C4-2B (cell line): ENCODE results near the gene LUZP1.

ENCODE experiments used
- H3K27ac ChIP-seq: fragments of 450-650 bp; 2 replicates; pipeline ENCODE4 v1.5.1; 2017
- CTCF ChIP-seq: fragments of 450-650 bp; conservative IDR thresholded peaks from 2 replicates; pipeline ENCODE4 v1.5.1; 2017; ENCODE audit warnings: mild to moderate bottlenecking
- ZFX ChIP-seq: fragments of 450-650 bp; IDR thresholded peaks from 2 replicates; pipeline ENCODE4 v1.6.1; 2017

Gene LUZP1

DNA sequence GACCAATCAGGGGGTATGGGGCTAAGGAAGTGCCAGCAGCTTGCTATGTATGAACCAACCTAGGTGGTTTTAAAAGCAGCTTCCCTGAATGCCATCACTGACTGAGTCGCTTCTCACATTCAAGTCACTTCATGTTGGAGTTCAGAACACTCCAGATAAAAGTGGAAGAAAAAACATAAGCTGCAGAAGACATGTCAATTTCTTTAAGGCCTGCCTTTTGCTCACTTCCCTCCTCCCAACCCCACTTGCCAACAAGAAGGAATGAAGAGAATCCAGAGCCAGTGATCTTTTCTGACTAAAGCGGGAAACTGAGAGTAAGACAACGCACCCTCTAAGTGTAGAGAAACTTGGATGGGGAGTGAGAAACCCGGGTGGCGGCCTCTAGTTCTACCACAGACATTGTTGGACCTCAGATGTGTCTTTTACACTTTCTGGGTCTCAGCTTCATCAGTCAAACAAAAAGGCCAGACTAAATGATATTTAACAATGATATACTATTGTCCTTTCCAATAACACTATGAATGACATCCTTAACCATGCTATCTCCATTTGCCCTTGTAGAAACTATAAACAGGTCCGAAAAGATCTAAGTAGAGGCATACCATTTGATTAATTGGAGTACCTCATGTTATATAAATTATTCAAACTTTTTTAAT, 54.1 kb downstream of the LUZP1 start:
- no peak overlapping the region for H3K27ac ChIP-seq
- TF ChIP-seq ZFX (no peak), CTCF (no peak)

DNA sequence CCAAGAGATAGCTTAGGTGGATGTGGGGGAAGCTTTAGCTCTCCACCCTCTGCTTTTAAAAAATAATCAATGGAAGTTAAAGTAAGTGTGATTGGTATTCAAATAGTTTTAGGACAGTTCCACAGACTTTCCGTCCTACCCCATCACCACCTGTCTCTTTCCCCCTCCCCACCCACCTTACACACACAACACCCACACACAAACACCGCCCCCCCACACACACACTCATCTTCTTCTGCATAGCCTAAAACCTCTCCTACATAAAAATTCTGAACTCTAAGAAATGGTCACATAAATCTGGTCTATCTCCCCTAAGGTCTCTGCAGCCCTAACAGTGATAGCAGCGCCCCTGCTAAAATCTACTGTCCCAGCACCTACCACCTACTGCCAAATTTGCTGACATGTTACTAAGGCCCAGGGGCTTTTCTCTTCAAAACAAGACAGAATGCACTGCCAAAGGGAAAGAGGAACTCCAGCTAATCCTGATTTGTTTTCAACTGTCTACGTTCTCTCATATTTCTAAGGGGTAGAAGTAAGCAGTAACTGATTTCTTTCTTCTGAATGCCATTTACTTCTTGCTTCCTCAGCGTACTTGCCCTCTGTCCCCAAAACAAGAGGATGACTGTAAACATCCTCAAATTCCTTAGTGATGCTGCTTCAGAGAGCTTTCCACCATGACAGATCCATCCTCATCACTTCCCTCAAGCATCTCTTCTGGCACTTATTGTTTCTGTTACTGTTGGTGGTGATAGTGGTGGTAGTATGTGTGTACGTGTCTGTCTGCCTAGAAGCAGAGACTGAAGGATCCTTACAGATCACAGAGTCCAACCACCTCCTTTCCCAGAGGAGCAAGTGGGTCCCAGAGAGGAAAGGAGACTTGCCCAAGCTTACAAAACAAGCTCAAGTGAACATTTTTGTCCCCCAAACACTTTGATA, 56.8 kb downstream of the LUZP1 start:
- no peak overlapping the region for H3K27ac ChIP-seq

GRCh38 chr1:23110391-23110790, 58.3 kb downstream of the LUZP1 start:
- H3K27ac ChIP-seq, result no peak overlapping the region
- TF ChIP-seq CTCF (no peak), ZFX (no peak)

More for the DNA sequence above, 56.8 kb downstream of the LUZP1 start:
- no peak for TF ChIP-seq CTCF

DNA sequence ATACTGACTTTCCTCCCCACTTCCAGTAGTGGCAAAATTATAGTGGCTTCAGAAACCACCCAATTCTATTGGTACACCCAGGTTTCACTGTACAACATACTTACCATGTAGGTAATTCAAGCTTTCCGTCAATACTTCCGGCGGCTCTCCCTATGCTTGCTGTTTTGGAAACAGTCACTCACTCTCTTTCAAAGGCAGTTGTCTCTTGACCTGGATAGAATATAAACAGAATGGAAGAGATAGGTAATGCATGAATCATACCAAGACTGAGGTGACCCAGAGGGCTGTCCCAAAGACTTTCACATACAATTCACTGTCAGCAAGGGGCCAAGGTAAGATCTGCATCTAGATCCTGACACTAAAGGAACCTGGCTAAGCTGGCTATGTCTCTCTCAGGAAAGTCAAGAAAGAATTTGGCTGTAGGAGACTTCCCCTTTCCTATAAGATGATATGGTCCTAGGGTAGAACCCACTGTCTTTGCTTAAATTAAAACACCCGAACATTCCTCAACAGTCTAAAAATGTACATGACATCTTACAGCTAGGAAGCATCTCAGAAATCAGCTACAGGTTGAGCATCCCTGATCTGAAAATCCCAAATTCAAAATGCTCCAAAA, 59.6 kb downstream of the LUZP1 start:
- TF ChIP-seq ZFX (no peak), CTCF (no peak)
- no peak overlapping the region for H3K27ac ChIP-seq

GRCh38 chr1:23103001-23103889, 65.4 kb downstream of the LUZP1 start:
- no peak for TF ChIP-seq ZFX
- no peak for TF ChIP-seq CTCF
- H3K27ac ChIP-seq, result no peak overlapping the region

- TF ChIP-seq ZFX (no peak), CTCF (no peak)
- no peak overlapping the region for H3K27ac ChIP-seq
Measured at GRCh38 chr1:23102289-23102688, 66.4 kb downstream of the LUZP1 start.
